Nephron (organoid): ENCODE data around the gene USP6NL.

Experiments
- H3K27ac Mint-ChIP-seq, 3 experiments: 2 replicates each; pipeline ENCODE4 v1.8.0; 2020; ENCODE audit warnings: mixed read lengths in 3 of 3, mild to moderate bottlenecking in 2 of 3, moderate library complexity in 1 of 3
- H3K27me3 Mint-ChIP-seq: 2 replicates; pipeline ENCODE4 v1.8.0; 2021; ENCODE audit warnings: low read depth, mild to moderate bottlenecking, moderate library complexity, mixed read lengths
- H3K36me3 Mint-ChIP-seq: 2 replicates; pipeline ENCODE4 v1.8.0; 2020; ENCODE audit warnings: low read depth, mixed read lengths
- H3K4me1 Mint-ChIP-seq: 2 replicates; pipeline ENCODE4 v1.8.0; 2020; ENCODE audit warnings: mixed read lengths
- H3K4me3 Mint-ChIP-seq, 3 experiments: 2 replicates each; pipeline ENCODE4 v1.8.0; 2020; ENCODE audit warnings: mild to moderate bottlenecking in 3 of 3, mixed read lengths in 3 of 3, moderate library complexity in 2 of 3
- H3K9me3 Mint-ChIP-seq: 2 replicates; pipeline ENCODE4 v1.8.0; 2020; ENCODE audit warnings: mixed read lengths
- TF ChIP-seq, protein P1 (sequence below), 3 experiments: fragments of 200-600 bp; sonication (generic); IDR thresholded peaks; one replicate each; pipeline ENCODE4 v1.5.0; 2021; ENCODE audit warnings: antibody characterized with exemption in 3 of 3; ENCODE audit not compliant: unreplicated experiment in 3 of 3

The USP6NL gene

DNA sequence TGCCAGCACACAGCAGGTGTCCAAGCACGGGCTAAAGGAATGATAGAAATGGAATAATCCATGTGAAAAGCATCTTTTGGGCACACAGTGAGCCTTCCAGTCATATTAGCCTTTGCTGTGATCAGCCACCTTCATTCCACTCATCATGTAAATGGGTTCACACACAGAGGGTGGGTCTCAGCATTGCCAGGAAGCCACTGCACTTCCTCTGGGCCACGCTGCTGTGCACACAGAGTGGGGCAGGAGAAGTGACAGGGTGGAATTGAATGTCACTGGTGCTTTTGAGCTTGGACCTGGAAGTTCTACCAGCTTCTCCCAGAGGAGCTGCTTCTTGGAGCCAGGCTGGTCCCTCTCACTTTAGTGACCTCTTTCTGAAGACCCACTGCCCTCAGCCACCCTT, 203.5 kb downstream of the USP6NL start:
- TF ChIP-seq, protein P1, sequence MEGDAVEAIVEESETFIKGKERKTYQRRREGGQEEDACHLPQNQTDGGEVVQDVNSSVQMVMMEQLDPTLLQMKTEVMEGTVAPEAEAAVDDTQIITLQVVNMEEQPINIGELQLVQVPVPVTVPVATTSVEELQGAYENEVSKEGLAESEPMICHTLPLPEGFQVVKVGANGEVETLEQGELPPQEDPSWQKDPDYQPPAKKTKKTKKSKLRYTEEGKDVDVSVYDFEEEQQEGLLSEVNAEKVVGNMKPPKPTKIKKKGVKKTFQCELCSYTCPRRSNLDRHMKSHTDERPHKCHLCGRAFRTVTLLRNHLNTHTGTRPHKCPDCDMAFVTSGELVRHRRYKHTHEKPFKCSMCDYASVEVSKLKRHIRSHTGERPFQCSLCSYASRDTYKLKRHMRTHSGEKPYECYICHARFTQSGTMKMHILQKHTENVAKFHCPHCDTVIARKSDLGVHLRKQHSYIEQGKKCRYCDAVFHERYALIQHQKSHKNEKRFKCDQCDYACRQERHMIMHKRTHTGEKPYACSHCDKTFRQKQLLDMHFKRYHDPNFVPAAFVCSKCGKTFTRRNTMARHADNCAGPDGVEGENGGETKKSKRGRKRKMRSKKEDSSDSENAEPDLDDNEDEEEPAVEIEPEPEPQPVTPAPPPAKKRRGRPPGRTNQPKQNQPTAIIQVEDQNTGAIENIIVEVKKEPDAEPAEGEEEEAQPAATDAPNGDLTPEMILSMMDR (IDR thresholded peaks at IDR 0.05; ENCODE audit: unreplicated experiment in 3 of 3), result no peak
- Mint-ChIP-seq H3K9me3 (peaks cover 30% of the 10 kb centered on the region), H3K36me3 (peaks cover 4% of the 10 kb centered on the region), H3K4me3 (no peak overlapping the region), H3K27me3 (peaks cover 16% of the 10 kb centered on the region), H3K4me1 (no peaks in the 10 kb centered on the region), H3K27ac (no peak overlapping the region)

DNA sequence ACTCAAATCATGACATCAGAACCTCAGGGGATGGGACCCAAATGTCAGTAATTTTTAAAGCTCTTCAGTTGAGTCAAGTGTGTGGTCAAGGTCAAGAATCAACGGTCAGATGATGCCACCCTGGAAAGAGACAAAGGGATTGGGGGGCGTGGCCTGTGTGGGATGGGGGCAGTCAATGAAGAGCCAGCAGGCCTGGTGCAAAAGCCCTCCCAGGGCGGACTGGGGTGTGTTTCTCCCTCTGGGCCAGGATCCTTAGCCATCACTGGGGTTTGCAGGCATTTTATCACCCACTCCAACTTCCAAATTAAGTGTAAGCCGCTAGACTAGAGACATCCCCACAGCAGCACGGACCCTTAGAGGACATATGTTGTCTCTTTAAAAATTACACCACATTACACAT, 204.7 kb downstream of the USP6NL start:
- no peaks in the 10 kb centered on the region for H3K36me3 Mint-ChIP-seq
- TF ChIP-seq, protein P1 (IDR thresholded peaks at IDR 0.05; ENCODE audit: unreplicated experiment in 3 of 3), result no peak

DNA sequence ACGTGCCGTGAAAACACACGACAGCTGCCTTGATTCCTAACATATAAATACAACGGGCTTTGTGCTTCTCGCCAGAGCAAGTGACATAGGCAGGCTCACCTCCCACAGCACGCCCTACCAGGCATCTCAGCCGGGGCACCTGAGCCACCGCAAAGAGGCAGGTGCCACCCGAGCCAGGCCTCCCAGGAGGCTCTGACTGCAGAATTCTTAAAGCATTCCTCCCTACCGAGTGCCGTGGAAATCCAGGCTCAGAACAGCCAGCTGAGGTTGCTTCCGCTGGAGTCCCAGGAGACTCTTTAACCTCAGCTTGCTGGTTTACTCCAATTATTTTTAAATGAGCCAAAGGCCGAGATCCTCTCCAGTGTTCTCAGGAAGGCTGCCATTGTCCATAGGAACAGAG, 206.5 kb downstream of the USP6NL start:
- peaks cover 16% of the 10 kb centered on the region for H3K27me3 Mint-ChIP-seq
- TF ChIP-seq, protein P1 (IDR thresholded peaks at IDR 0.05; ENCODE audit: unreplicated experiment in 3 of 3), result no peak
- H3K4me3 Mint-ChIP-seq, result no peak overlapping the region
- H3K9me3 Mint-ChIP-seq, result peaks cover 25% of the 10 kb centered on the region
- H3K36me3 Mint-ChIP-seq, result no peaks in the 10 kb centered on the region
- H3K4me1 Mint-ChIP-seq, result no peaks in the 10 kb centered on the region
- no peak overlapping the region for H3K27ac Mint-ChIP-seq

More for the DNA sequence above, 204.7 kb downstream of the USP6NL start:
- Mint-ChIP-seq H3K27ac (no peak overlapping the region), H3K9me3 (peaks cover 27% of the 10 kb centered on the region), H3K27me3 (peaks cover 16% of the 10 kb centered on the region), H3K4me3 (no peak overlapping the region), H3K4me1 (no peaks in the 10 kb centered on the region)
